H9 (cell line): ENCODE measurements around the gene TNNT2. TPM values are rescaled to one million over a fixed set of nuclear protein-coding genes. Genes with fewer than 3 reads are reported as not detected.

Experiments used
- DNase-seq: peaks from one replicate; pipeline ENCODE4 v3.0.0-alpha.2; 2017
- H2AFZ ChIP-seq: one replicate; pipeline ENCODE4 v1.6.1; 2013; ENCODE audit warnings: mild to moderate bottlenecking, low read length, control low read depth, moderate library complexity
- H2AK5ac ChIP-seq: 2 replicates; pipeline ENCODE4 v1.6.1; 2013; ENCODE audit warnings: low read length, control low read depth, mixed read lengths; ENCODE audit not compliant: insufficient read length
- H2BK120ac ChIP-seq: one replicate; pipeline ENCODE4 v1.6.1; 2013; ENCODE audit warnings: low read depth, mild to moderate bottlenecking, low read length, control low read depth, inconsistent platforms; ENCODE audit not compliant: poor library complexity, severe bottlenecking
- H2BK12ac ChIP-seq: 2 replicates; pipeline ENCODE4 v1.6.1; 2013; ENCODE audit warnings: low read length, control low read depth, mixed read lengths, low read depth; ENCODE audit not compliant: insufficient read length
- H2BK15ac ChIP-seq: 2 replicates; pipeline ENCODE4 v1.6.1; 2013; ENCODE audit warnings: low read depth, low read length, control low read depth
- H2BK20ac ChIP-seq: one replicate; pipeline ENCODE4 v1.6.1; 2013; ENCODE audit warnings: low read depth, mild to moderate bottlenecking, low read length, control low read depth, inconsistent platforms; ENCODE audit not compliant: poor library complexity, severe bottlenecking
- H2BK5ac ChIP-seq: 2 replicates; pipeline ENCODE4 v1.6.1; 2013; ENCODE audit warnings: low read length, control low read depth, mixed read lengths; ENCODE audit not compliant: insufficient read length
- H3K14ac ChIP-seq: 2 replicates; pipeline ENCODE4 v1.6.1; 2013; ENCODE audit warnings: low read length, control low read depth; ENCODE audit not compliant: insufficient read depth
- H3K18ac ChIP-seq: 2 replicates; pipeline ENCODE4 v1.6.1; 2013; ENCODE audit warnings: low read depth, mild to moderate bottlenecking, mixed read lengths, low read length, control low read depth; ENCODE audit not compliant: insufficient read length
- H3K23ac ChIP-seq: 2 replicates; pipeline ENCODE4 v1.6.1; 2013; ENCODE audit warnings: low read length, control low read depth, mixed read lengths, low read depth; ENCODE audit not compliant: insufficient read length
- H3K23me2 ChIP-seq: 2 replicates; pipeline ENCODE4 v1.6.1; 2013; ENCODE audit warnings: low read depth, mild to moderate bottlenecking, mixed read lengths, low read length, control low read depth; ENCODE audit not compliant: insufficient read length, poor library complexity, severe bottlenecking
- H3K27ac ChIP-seq: 2 replicates; pipeline ENCODE4 v1.5.1; 2013; ENCODE audit warnings: low read length, control low read depth, mixed read lengths, low read depth; ENCODE audit not compliant: insufficient read length
- H3K27me3 ChIP-seq: 2 replicates; pipeline ENCODE4 v1.6.1; 2013; ENCODE audit warnings: low read length, control low read depth, inconsistent platforms; ENCODE audit not compliant: insufficient read depth
- H3K4ac ChIP-seq: 2 replicates; pipeline ENCODE4 v1.6.1; 2013; ENCODE audit warnings: low read depth, mild to moderate bottlenecking, control low read depth, inconsistent platforms, low read length, moderate library complexity
- H3K4me1 ChIP-seq: 2 replicates; pipeline ENCODE4 v1.6.1; 2013; ENCODE audit warnings: low read length, control low read depth, inconsistent platforms; ENCODE audit not compliant: insufficient read depth
- H3K4me2 ChIP-seq: 2 replicates; pipeline ENCODE4 v1.6.1; 2013; ENCODE audit warnings: low read length, control low read depth, mixed read lengths; ENCODE audit not compliant: insufficient read length, insufficient read depth
- H3K56ac ChIP-seq: 2 replicates; pipeline ENCODE4 v1.6.1; 2013; ENCODE audit warnings: low read depth, mild to moderate bottlenecking, mixed read lengths, low read length, control low read depth; ENCODE audit not compliant: insufficient read length
- H3K79me1 ChIP-seq: 2 replicates; pipeline ENCODE4 v1.6.1; 2013; ENCODE audit warnings: low read depth, mild to moderate bottlenecking, moderate library complexity, low read length, control low read depth, inconsistent platforms; ENCODE audit not compliant: insufficient read depth, poor library complexity, severe bottlenecking
- H3K79me2 ChIP-seq: 2 replicates; pipeline ENCODE4 v1.6.1; 2013; ENCODE audit warnings: low read length, control low read depth, inconsistent platforms; ENCODE audit not compliant: insufficient read depth
- H3K9ac ChIP-seq: 2 replicates; pipeline ENCODE4 v1.6.1; 2013; ENCODE audit warnings: low read length, control low read depth, mixed read lengths; ENCODE audit not compliant: insufficient read length; ENCODE audit errors: extremely low read depth
- H3K9me3 ChIP-seq: one replicate; pipeline ENCODE4 v1.6.1; 2013; ENCODE audit warnings: low read depth, low read length, inconsistent platforms; ENCODE audit not compliant: control insufficient read depth
- H3T11ph ChIP-seq: one replicate; pipeline ENCODE4 v1.6.1; 2013; ENCODE audit warnings: mild to moderate bottlenecking, low read length, control low read depth, inconsistent platforms
- H4K20me1 ChIP-seq: one replicate; pipeline ENCODE4 v1.6.1; 2013; ENCODE audit not compliant: control insufficient read depth, insufficient read length, insufficient read depth
- H4K5ac ChIP-seq: 2 replicates; pipeline ENCODE4 v1.6.1; 2013; ENCODE audit warnings: low read depth, mild to moderate bottlenecking, mixed read lengths, low read length, control low read depth; ENCODE audit not compliant: insufficient read length
- H4K8ac ChIP-seq: replicated peaks from 2 replicates; pipeline ENCODE4 v1.6.1; 2013; ENCODE audit warnings: low read length, control low read depth, mixed read lengths, low read depth; ENCODE audit not compliant: insufficient read length
- H4K91ac ChIP-seq: 2 replicates; pipeline ENCODE4 v1.6.1; 2013; ENCODE audit warnings: low read depth, mild to moderate bottlenecking, moderate library complexity, mixed read lengths, low read length, control low read depth; ENCODE audit not compliant: insufficient read length
- H3K27ac Mint-ChIP-seq, 3 experiments: 2 replicates in 2 of 3; 3 replicates in 1 of 3; pipeline ENCODE4 v1.8.0; 2020 to 2021; ENCODE audit warnings: mixed read lengths in 3 of 3, mild to moderate bottlenecking in 1 of 3, moderate library complexity in 1 of 3
- H3K27me3 Mint-ChIP-seq: 2 replicates; pipeline ENCODE4 v1.8.0; 2021; ENCODE audit warnings: low read depth, mild to moderate bottlenecking, moderate library complexity, mixed read lengths
- H3K36me3 Mint-ChIP-seq, 3 experiments: 2 replicates in 2 of 3; 3 replicates in 1 of 3; pipeline ENCODE4 v1.8.0; 2020 to 2021; ENCODE audit warnings: low read depth in 3 of 3, mixed read lengths in 3 of 3; ENCODE audit not compliant: insufficient read depth in 1 of 3
- H3K4me1 Mint-ChIP-seq, 2 experiments: 2 replicates each; pipeline ENCODE4 v1.8.0; 2020; ENCODE audit warnings: mixed read lengths in 2 of 2
- H3K4me3 Mint-ChIP-seq, 2 experiments: 2 replicates in 1 of 2; 3 replicates in 1 of 2; pipeline ENCODE4 v1.8.0; 2020 to 2021; ENCODE audit warnings: mild to moderate bottlenecking in 2 of 2, mixed read lengths in 2 of 2, moderate library complexity in 1 of 2
- H3K9me3 Mint-ChIP-seq, 2 experiments: 2 replicates in 1 of 2; 3 replicates in 1 of 2; pipeline ENCODE4 v1.8.0; 2020; ENCODE audit warnings: mild to moderate bottlenecking in 2 of 2, mixed read lengths in 2 of 2, moderate library complexity in 1 of 2
- CTCF ChIP-seq: fragments of 200-600 bp; sonication (generic); conservative IDR thresholded peaks from 3 replicates; pipeline ENCODE4 v1.8.0; 2021; ENCODE audit warnings: antibody characterized with exemption, mild to moderate bottlenecking
- WGBS: extraction: QIAGEN DNeasy Blood & Tissue Kit; methylation state at CpG from one replicate; pipeline ENCODE4 v1.1.7; 2013; ENCODE audit warnings: missing lambda C conversion rate, low lambda C conversion rate, mixed read lengths; ENCODE audit not compliant: insufficient read length; ENCODE audit errors: extremely low coverage; 5-methylcytosine and 5-hydroxymethylcytosine counted together
- total RNA-seq: library from RNA; stranded (reverse); gene quantifications from 2 replicates; pipeline ENCODE4 v1.2.1, GENCODE V29; 2021

The TNNT2 gene
- total RNA-seq, 1 experiment from 2014 or later, result 8.6 TPM

- Histone ChIP-seq H3K4ac (no peak overlapping the region), H3K27me3 (no peaks in the 10 kb centered on the region), H4K91ac (no peak overlapping the region), H2AFZ (no peak overlapping the region), H3K23me2 (no peaks in the 10 kb centered on the region), H4K5ac (no peak overlapping the region), H4K8ac (no peak overlapping the region), H3K27ac (no peak overlapping the region), H2BK120ac (no peak overlapping the region), H3K14ac (no peak overlapping the region), H3K23ac (no peak overlapping the region), H3K4me2 (no peak overlapping the region), H3K79me1 (no peaks in the 10 kb centered on the region), H2BK15ac (no peak overlapping the region), H3K79me2 (no peaks in the 10 kb centered on the region), H3T11ph (no peak overlapping the region), H3K9me3 (no peaks in the 10 kb centered on the region), H2AK5ac (no peak overlapping the region), H3K18ac (no peak overlapping the region), H3K4me1 (no peaks in the 10 kb centered on the region), H3K56ac (no peak overlapping the region), H2BK20ac (no peak overlapping the region), H3K9ac (no peak overlapping the region), H2BK12ac (no peak overlapping the region), H4K20me1 (no peaks in the 10 kb centered on the region), H2BK5ac (no peak overlapping the region)
- no peak for DNase-seq
- Mint-ChIP-seq H3K9me3 (no peaks in the 10 kb centered on the region), H3K27ac (no peak overlapping the region; a peak in 1 of 7 replicates), H3K4me3 (no peak overlapping the region), H3K27me3 (peaks cover 1% of the 10 kb centered on the region), H3K36me3 (no peaks in the 10 kb centered on the region), H3K4me1 (peaks cover 13 to 23% of the 10 kb centered on the region in 2 experiments)
- TF ChIP-seq CTCF, result no peak
- WGBS, result no CpG with 5 or more reads among the region's 2 CpGs
Observed at GRCh38 chr1:201359873-201360210, 17.6 kb downstream of the TNNT2 start.
